ENCODE results near the gene ADCK2.
"Not testable (repeated sequence)": the region's sequence is repeated elsewhere in the genome, so short reads cannot be mapped to it uniquely, and the experiment has no call there.

Gene ADCK2

DNA sequence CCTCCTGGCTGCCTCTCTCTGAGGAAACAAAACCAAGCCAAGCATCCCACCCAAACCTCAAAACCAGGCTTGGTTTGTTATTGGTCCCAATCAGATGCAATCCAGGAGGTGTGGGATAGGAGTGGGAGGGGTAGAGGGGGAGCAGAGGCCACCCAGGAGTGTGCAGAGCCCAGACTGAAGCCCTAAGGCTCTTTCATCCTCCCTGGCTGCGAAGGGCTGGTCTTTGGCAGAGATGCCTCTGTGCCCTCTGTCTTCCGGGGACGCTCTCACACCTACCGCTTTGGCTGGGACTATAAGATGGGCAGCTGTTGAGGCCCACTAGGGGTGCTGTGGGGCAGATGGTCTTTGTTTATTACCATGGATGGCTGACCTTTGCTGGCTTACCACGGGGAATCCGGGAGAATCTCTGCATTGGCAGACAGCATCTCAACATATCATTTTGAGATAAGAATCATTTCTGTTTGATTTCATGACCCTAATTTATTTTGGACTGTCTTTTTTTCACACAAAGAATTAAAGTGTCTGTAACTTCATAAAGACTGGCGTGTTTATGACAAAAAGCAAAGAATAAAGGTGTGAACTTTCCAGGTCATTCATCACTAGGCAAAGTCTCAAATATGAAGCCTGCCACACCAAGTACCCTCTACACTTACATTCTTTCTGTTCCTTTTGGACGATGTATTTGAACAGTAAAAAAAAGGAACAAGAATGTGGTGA is 25.7 kb upstream of the ADCK2 start:
- no peak for DNase-seq (ENCODE audit: low read depth)

DNA sequence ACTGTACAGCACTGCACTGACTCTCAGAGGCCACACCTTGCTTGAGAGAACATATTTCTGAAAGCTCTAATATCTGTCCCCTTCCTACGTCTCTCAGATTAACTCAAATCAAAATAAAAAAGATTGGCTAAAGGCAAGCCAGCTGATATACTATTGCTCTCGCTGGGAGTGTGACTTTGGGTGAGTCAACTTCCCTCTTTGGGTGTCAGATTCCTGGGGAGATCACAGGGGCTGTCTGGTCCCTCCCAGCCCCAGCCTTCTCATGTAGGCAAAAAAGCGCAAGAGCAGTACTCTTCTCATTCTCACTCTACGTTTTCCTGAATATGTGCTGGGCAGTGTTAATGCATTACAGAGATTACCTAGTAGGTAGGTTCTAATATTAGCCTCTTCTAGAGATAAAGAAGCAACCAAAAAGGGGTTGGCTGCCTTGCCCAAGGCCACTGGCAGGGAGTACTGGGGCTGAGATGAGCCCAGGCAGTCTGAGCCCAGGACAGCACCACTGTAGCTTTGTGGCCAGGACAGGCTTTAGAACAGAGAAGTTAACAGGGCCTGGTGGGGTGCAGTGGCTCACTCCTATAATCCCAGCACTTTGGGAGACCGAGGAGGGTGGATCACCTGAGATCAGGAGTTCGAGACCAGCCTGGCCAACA is 23.1 kb upstream of the ADCK2 start:
- no peak for DNase-seq (ENCODE audit: low read depth)

DNA sequence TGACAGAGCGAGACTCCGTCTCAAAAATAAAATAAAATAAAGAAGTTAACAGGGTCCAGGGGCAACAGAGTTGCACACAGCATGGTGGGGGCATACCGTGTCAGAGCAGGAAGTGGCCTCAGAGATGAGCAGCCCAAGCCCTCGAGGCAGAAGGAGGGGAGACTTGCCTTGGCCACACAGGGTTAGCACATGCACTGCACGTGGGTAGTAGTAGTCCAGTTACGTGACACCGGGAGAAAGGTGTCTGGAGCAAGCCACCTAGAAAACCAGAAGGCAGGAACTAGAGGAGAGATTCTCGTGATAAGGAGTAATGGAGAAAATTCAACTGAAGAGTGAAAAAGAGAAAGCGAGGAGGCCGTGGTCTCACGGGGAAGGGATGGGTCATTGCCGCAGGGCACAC is 22.4 kb upstream of the ADCK2 start:
- no peak for DNase-seq (ENCODE audit: low read depth)

DNA sequence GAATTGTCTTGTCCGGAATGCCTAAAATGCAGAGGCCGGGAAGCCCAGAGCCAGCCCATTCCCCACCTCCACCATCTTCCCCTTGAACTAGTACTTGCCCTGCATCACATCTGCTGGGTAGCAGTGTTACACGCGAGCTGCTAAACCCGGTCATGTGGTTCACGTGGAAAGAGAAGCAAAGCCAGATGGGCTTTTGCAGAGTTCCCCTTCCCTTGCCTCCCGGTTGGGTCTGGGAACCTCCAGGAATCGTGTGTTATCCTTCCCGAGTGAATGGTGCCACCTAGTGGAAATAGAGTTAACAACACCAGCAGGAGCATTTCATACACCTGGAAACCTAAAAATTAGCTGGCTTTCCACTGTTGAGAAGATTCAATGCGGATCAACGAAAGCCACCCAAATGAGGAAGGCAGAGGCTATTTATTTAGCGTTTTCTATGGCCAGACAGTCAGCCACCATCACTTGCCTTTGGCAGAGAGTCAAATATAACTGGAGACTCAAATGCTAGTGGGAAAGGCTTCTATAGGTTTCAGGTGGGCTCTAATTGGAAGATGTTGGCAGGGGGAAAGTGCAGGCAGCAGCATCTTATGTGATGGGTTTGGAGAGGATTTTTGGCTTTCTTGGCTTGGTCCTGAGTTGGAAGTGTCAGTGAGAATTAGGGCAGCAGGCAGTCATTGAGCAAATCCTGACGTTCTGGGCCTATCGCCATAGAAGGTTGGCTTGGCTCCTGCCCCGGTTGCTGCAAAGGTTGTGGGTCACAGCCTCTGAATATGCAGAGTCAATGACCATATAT is 19.2 kb upstream of the ADCK2 start:
- peak; percentile 60 for DNase-seq (ENCODE audit: low read depth)

DNA sequence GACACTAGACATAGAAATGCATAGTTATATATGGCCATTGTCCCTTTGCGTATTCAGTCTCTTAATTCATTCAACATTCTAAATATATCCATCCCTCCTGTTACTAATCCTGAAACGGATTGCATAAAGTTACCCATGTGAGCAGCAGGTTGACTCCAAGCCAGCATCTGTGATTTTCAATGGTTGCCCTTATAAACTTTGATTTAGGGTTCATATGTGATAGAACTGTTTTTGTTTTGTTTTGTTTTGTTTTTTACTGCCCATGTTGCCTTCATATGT is 18.7 kb upstream of the ADCK2 start:
- DNase-seq (ENCODE audit: low read depth): no peak

DNA sequence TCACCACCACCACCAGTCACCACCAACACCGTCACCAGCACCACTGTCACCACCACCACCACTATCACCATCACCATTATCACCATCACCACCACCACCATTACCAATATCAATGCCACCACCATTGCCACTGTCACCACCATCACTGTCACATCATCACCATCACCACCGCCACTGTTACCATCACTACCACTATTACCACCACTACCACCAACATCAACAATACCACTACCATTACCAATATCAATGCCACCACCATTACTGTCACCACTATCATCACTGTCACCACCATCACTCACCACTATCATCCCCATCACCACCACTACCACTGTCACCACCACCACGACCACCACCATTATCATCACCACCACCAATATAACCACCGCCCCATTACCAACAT is 18.1 kb upstream of the ADCK2 start:
- no peak for DNase-seq (ENCODE audit: low read depth)

DNA sequence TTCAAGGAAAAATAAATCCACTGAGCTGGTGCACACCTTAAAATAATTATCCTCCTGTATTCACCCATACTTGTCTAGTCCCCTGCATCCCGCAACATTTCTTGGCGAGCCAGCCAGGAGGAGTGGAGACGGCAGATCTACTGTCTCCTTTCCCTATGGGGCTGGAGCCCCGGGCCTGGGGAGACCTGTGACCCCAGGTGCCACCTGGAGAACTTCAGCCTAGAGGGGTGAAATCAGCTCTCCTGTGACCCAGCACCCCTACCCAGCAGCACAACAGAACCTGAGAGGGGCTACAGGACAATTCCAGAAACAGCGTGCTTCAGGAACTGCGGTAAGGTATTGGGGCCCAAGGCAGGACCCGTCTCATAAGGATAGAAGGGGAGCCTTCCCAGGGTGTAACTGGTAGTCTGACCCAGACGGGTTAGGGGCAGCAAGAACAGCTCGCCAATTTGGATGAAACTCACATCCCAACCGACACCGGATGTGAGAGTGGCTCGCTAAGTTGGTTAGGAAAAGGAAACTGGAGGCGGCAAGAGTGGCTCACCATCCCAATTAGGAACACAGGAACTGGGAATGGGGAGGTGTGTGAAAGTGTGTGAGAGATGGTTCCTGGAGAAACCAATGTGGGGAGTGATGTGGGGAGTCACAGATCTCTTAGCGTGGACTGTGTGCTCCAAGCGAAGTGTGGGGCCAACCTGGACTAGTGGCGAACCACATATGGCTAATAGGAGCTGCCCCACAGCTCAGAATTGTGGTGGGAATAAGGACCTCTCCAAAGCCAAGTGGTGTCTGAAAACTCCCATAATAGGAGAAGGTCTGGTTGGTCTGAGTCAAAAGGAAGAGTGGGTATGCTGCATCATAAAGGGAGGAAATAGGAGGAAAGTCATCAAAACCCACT is 17.0 kb upstream of the ADCK2 start:
- no peak for DNase-seq (ENCODE audit: low read depth)

DNA sequence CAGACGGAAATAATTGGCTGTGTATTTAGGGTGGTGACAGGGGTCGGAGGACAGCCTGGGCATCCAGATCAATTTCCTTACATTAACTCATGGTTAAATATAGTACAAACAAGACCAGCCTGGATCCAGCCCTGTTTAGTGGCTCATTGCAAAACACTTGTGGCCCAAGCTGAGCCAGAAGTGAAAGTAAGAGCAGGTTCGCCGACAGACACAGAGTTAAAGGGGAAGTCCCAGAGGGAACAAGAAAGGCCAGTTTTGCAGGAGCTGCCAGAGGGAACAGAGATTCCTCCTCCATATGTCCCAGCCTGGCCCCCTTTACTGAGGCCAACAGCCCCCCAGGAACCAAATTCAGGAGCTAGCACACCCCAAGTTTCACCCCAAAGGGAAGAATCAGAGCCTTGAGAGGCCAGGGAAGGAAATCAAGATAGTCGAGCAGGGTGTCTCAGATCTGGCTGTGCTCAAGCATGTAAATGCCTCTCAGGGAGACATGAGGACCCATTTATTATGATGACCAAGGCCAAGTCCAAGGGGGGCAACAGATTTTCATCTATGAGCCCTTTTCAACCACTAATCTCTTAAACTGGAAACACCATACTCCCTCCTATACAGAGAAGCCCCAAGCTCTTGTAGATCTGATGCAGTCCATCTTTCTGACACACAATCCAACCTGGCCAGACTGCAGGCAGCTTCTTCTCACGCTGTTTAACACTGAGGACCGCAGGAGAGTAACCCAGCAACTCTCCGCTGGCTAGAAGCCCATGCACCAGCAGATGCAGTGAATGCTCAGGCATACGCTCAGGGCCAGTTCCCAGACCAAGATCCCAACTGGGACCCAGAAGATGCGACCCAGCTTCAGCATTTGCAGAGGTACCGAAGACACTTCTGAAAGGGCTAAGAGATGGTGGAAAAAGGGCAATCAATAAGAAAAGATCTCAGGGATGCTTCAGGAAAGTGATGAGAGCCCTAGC is 15.9 kb upstream of the ADCK2 start:
- peak; percentile 37 for DNase-seq (ENCODE audit: low read depth)

DNA sequence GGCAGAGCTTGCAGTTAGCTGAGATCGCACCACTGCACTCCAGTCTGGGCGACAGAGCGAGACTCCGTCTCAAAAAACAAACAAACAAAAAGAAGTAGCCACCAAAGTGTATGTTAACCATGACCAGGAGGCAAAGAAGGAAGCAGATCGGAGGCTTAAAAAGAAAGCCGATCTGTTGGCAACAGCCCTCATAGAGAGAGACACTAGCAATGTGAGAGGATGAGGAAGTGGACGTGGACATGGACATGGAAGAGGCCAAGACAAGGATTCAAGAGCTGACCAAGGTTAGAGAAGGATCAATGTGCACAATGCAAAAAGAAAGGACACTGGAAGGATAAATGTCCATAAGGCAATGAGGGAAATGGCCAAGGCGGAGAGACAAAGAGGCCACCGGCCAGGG is 14.9 kb upstream of the ADCK2 start:
- no peak for DNase-seq (ENCODE audit: low read depth)

DNA sequence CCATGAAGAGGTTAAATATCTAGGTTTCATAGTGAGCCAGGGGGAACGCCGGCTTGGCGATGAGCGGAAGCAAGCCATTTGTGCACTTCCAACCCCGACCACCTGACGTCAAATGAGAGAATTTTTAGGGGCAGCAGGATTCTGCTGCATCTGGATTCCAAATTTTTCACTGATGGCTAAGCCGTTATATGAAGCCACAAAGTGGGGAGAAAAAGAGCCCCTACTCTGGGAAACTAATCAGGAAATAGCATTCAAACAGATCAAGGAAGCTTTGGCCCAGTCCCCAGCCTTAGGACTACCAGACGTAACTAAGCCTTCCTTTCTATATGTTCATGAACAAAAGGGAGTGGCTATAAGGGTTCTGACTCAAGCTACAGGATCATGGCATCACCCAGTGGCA is 12.9 kb upstream of the ADCK2 start:
- DNase-seq (ENCODE audit: low read depth): no peak

DNA sequence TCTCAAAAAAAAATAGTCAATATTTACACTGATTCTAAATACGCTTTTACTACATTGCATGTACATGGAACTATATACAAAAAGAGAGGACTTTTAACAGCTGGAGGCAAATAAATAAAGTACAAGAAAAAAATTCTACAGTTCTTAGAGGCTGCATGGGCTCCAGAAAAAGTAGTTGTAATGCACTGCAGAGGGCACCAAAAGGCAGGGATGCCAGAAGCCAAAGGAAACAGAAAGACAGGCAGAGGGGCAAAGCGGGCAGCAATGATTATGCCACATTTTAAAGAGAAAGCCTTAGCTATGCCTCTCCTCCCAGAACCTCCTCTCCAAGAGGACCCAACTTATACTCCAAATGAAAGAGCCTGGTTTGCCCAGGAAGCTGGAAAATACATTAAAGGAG is 11.6 kb upstream of the ADCK2 start:
- no peak for DNase-seq (ENCODE audit: low read depth)

DNA sequence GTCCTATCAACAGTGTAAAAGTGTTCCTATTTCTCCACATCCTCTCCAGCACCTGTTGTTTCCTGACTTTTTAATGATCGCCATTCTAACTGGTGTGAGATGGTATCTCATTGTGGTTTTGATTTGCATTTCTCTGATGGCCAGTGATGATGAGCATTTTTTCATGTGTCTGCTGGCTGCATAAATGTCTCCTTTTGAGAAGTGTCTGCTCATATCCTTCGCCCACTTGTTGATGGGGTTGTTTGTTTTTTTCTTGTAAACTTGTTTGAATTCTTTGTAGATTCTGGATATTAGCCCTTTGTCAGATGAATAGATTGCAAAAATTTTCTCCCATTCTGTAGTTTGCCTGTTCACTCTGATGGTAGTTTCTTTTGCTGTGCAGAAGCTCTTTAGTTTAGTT is 9.8 kb upstream of the ADCK2 start:
- DNase-seq (ENCODE audit: low read depth): not testable (repeated sequence)

DNA sequence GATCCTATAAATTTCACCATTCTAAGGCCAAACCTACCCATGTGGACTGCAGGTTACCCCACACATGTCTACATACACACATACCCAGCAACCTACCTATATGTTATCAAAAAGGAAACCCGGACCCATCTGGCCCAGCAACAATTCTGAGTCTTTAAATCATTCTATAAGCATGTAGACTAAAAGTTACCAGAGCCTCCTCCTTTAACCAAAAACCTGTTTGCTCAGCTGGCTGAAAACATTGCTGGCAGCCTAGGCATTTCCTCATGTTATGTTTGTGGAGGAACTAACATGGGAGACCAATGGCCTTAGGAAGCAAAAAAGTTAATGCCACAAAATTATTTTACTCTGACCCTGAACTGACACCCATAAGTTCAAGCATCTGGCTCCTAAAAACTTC is 5.3 kb upstream of the ADCK2 start:
- DNase-seq (ENCODE audit: low read depth): no peak

DNA sequence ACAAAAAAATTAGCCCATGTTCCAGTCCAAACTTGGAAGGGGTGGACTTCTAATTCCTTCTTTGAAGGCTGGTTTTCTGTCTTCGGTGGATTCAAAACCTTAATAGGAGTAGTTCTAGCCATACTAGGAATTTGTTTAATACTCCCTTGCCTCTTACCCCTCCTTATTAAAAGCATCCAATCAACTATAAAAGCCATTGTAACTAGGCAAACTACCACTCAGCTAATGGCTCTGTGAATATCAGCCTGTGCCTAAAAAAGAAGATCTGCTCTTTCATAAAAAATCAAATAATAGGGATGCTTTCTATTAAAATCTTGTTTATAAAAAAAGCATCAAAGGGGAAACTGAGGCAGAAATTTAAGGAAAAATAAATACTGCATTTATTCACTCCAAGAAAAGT is 4.1 kb upstream of the ADCK2 start:
- no peak for DNase-seq (ENCODE audit: low read depth)

DNA sequence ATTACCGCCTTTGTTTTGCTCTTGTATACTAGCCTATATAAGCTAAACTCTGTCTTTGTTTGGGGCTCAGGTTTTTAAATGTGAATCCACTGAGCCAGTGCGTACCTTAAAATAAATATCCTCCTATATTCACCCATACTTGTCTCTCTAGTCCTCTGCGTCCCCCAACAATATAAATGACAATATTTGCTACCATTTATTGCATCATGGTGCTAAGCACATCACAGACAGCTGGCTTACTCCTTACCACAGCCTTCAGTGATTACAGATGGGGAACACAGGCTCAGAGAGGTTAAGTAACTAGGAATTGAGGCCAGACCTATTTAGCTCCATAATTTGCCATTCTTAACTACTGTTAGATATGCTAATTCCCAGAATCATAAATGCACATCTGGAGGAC is 3.4 kb upstream of the ADCK2 start:
- no peak for DNase-seq (ENCODE audit: low read depth)

DNA sequence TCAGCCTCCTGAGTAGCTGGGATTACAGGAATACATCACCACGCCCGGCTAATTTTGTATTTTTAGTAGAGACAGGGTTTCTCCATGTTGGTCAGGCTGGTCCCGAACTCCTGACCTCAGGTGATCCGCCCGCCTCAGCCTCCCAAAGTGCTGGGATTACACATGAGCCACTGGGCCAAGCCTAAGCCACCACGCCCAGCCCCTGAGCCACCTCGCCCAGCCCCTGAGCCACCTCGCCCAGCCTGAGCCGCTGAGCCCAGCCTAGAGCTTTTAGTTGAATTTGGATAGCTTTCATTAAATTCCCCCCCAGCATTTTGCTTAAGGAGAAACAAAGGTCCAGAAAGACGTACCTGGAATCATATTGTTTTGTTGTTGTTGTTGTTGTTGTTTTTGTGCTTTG is 2.9 kb upstream of the ADCK2 start:
- not testable (repeated sequence) for DNase-seq (ENCODE audit: low read depth)

DNA sequence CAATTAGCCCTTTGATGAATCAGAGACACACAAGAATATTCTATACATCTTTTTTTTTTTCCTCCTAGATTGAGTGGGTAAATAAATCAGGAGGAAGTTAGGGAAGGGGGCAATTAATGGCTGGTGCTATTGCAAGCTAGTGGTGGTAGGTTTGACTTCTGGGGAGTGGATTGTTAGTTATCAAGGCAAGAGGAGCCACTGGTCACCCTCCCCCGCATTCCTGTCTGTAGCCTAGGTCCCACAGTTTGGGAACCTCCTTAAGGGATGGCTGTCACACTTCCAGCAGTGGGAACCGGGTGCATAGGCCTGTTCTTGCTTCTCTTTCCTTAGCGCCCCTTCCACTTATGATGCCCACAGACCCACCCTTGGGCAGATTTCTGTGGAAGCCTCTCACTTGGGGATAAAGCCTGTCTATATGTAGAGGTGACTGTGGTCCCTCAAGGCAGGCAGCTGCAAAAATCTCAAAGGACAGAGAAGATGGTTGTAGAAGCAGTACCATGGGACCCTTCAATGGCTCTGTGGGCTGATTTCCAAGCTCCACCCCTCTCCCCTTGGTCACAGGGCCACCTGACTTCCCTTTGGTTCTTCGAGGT is 2.3 kb upstream of the ADCK2 start:
- no peak for DNase-seq (ENCODE audit: low read depth)

DNA sequence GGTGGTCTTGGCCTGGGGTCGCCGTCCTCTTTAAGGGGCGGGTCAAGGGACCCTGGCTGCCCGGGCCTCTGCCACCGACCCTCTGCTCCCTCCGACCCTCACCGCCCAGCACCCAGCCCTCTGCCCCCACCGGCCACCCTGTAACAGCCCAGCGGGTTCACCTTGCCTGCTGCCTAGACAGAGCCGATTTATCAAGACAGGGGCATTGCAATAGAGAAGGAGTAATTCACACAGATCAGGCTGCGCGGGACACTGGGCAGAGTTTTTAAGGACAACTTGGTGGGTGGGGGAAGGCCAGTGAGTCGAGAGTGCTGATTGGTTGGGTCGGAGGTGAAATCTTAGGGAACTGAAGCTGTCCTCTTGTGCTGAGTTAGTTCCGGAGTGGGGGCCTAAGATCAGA is 779 bp upstream of the ADCK2 start:
- no peak for DNase-seq (ENCODE audit: low read depth)

DNA sequence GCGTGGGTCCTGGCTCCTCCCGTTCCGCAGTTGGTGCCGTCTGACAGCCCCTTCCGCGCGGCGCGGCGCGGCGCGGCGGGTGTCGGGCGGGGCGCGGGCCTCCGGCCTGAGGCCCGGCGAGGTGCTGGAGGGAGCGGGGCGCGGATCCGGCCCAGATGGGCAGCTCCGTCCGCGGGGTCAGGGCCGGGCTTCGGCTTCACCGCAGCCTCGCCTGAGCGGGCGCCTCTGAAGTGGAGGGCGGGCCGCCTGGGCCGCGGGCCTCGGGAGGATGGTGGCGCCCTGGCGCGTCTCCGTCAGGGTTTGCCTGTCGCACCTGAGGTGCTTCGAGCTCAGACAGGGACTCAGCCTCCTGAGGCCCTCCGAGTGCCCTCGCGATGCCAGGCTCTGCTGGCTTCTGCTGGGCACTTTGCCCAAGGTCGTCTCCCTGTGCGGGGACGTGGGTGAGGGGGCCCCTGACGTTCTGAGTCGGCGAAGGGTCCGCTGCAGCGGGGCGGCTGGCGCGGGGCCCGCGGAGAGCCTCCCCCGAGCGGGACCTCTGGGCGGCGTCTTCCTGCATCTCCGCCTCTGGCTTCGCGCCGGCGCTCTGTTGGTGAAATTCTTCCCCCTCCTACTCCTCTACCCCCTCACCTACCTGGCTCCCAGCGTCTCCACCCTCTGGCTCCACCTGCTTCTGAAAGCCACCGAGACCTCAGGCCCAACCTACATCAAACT is 473 bp downstream of the ADCK2 start:
- no peak for DNase-seq (ENCODE audit: low read depth)

DNA sequence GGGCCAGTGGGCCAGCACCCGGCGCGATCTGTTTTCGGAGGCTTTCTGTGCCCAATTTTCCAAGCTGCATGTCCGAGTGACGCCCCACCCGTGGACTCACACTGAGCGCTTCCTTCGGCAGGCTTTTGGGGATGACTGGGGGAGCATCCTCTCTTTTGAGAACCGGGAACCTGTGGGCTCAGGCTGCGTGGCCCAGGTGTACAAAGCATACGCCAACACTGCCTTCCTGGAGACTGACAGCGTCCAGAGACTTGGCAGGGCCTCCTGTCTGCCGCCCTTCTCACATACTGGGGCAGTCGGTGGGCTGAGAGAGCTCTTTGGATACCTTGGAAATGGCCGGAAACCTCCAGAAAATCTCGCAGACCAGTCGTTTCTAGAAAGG is 1.0 kb downstream of the ADCK2 start:
- no peak for DNase-seq (ENCODE audit: low read depth)

All from stromal cell of bone marrow (primary cell).